Measurements from ENCODE around the gene MAP6. TPM values are rescaled to one million over a fixed set of nuclear protein-coding genes. Genes with fewer than 3 reads are reported as not detected.

Gene MAP6
- total and polyA plus RNA-seq, 7 donors, result 0.60 to 24.9 (median 8.7) TPM; not detected in 1

DNA sequence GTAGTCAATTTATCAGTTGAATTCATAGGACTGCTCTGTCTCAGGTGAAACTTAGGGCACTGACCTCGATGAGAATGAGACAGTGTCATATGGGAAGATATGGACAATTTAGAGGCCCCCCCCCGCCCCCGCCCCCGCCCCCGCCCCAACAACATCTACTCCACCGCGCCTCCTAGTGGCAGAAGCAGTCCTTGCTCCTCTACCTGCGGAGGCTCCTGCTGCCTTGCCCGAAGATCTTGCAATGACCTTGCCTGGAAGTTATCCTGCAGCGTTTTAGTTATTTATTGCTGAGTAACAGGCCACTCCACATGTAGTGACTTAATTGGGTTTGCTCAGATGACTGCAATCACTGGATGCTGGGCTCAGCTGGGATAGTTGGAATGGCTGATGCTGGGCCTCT is 91.6 kb downstream of the MAP6 start:
- Histone ChIP-seq H3K4me1 (peaks cover 0 to 22% (median 16%) of the 10 kb centered on the region in 4 donors), H3K9me3 (no peaks in the 10 kb centered on the region), H3K27ac (peak overlapping the region in 2 of 4 donors; percentile 22 to 48), H3K4me3 (no peak overlapping the region), H3K27me3 (no peaks in the 10 kb centered on the region), H3K36me3 (peaks cover 0 to 19% (median 14%) of the 10 kb centered on the region in 4 donors)
- DNase-seq, result no peak
- TF ChIP-seq, protein P1, sequence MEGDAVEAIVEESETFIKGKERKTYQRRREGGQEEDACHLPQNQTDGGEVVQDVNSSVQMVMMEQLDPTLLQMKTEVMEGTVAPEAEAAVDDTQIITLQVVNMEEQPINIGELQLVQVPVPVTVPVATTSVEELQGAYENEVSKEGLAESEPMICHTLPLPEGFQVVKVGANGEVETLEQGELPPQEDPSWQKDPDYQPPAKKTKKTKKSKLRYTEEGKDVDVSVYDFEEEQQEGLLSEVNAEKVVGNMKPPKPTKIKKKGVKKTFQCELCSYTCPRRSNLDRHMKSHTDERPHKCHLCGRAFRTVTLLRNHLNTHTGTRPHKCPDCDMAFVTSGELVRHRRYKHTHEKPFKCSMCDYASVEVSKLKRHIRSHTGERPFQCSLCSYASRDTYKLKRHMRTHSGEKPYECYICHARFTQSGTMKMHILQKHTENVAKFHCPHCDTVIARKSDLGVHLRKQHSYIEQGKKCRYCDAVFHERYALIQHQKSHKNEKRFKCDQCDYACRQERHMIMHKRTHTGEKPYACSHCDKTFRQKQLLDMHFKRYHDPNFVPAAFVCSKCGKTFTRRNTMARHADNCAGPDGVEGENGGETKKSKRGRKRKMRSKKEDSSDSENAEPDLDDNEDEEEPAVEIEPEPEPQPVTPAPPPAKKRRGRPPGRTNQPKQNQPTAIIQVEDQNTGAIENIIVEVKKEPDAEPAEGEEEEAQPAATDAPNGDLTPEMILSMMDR (IDR thresholded peaks at IDR 0.05), result peak in 2 of 4 experiments; percentile 45 to 83
- TF ChIP-seq POLR2A (IDR thresholded peaks at IDR 0.05), result no peak
- WGBS, 2 donors, result 7 to 20% methylated on average over 10 of the region's 10 CpGs
- intact Hi-C loops (cut with DNase I), result loop anchor here (1.0 kb wide), 1 partner anchor 30 kb away; no protein-coding TSS in a partner anchor

DNA sequence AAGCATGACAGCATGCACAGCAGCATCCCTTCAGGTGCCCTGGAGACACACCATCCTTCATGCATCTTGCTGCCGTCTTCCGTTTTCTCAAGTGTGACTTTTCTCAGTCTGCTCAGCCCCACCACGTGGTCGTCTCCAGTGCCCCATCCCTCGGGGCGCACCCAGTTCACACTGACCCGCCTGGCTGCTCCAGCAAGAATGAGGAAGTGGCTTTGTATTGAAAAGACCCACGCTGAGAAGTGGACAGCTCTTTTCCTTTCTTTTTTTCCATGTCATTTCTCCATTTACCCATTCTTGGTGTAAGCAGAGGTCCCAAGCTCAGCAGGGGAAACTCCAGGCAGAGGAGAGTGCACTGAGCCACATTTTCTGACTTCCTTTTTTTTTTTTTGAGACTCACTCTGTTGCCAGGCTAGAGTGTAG is 92.3 kb downstream of the MAP6 start:
- no peak overlapping the region for H3K4me3 ChIP-seq
- no peak for DNase-seq
- no peaks in the 10 kb centered on the region for H3K27me3 ChIP-seq
- TF ChIP-seq POLR2AphosphoS5 (IDR thresholded peaks at IDR 0.05) (peak in 1 of 4 donors; percentile 29), POLR2A (IDR thresholded peaks at IDR 0.05) (no peak), EP300 (IDR thresholded peaks at IDR 0.05) (no peak)
- TF ChIP-seq, protein P1 (IDR thresholded peaks at IDR 0.05), result no peak
- WGBS, 2 donors, result 8 to 14% methylated on average over 8 of the region's 8 CpGs
- peaks cover 0 to 21% (median 16%) of the 10 kb centered on the region in 4 donors for H3K4me1 ChIP-seq
- H3K27ac ChIP-seq, result peak overlapping the region in 2 of 4 donors; percentile 22 to 48
- H3K9me3 ChIP-seq, result no peaks in the 10 kb centered on the region
- H3K36me3 ChIP-seq, result peaks cover 0 to 26% (median 21%) of the 10 kb centered on the region in 4 donors
- intact Hi-C loops (cut with DNase I), result no loop called here

DNA sequence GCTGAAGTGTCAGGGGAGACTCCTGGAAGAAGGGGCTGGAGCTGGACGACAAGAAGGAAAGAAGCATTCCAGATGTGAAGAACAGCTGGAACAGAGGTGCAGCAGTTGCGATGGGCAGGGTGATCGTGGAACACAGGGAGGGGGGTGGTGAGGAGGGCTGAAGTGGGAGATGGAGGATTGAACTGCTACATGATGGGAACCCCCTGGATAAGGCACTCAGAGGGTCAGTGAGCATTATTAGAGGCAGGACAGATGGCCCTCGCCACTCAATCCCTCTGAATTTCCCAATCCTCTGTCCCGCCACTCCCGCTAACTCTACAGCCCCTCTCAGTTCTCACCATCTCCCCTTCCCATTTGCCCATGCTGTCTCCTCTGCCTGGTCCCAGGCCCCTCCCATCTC is 92.8 kb downstream of the MAP6 start:
- DNase-seq, result no peak
- intact Hi-C loops (cut with DNase I), result no loop called here
- Histone ChIP-seq H3K4me3 (no peak overlapping the region), H3K27me3 (no peaks in the 10 kb centered on the region), H3K9me3 (no peaks in the 10 kb centered on the region), H3K27ac (peak overlapping the region in 1 of 4 donors; percentile 48), H3K36me3 (peaks cover under 1 to 31% (median 26%) of the 10 kb centered on the region in 4 donors), H3K4me1 (peaks cover 0 to 22% (median 16%) of the 10 kb centered on the region in 4 donors)
- TF ChIP-seq, protein P1 (IDR thresholded peaks at IDR 0.05), result no peak
- TF ChIP-seq POLR2A (IDR thresholded peaks at IDR 0.05) (no peak), EP300 (IDR thresholded peaks at IDR 0.05) (no peak)
- 86 to 88% methylated on average over 6 of the region's 6 CpGs for WGBS, 2 donors

DNA sequence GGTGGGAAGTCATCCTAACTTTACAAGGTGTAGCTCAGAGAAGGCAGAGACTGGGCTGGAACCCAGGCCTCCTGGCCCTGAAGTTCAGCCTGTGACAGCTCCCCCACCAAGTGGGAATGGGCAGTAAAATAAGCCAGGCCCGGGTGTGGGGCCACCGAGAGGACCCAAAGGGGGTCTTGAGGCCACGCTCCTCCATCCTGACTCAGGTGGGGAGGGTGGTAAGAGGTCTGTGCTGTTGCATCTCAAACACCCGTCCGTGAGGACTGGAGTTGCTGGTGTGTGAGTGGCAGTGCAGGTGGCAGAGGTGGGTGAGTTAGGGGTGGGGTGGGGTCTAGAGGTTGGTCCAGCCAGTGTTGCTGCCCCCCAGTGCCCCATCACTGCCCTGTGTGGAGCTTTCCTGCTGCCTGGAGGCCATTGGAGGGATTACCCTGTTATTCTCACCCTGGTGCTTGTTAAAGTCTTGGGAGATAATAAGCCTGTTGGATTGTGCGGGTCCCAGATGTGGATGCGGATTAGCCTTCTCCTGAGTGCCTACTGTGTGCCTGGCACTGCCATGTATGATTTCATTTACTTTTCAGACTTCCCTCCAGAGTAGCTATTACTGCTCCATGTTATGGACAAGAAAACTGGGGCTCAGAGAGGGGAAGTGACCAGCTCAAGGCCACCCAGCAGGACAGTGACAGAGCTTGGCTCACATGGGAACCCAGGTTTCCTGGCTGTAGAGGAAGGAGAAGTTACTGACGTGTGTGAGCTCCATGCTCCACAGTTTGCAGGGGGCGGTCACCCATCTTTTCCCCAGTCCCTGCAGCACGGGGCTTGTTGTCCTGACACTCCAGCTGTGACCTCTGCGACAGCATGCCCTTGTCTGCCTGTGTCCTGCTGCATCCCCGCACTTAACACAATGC is 93.9 kb downstream of the MAP6 start:
- no peaks in the 10 kb centered on the region for H3K27me3 ChIP-seq
- peak overlapping the region in 3 of 4 donors; percentile 22 to 35 (median 30) for H3K27ac ChIP-seq
- H3K4me3 ChIP-seq, result no peak overlapping the region
- no peaks in the 10 kb centered on the region for H3K9me3 ChIP-seq
- intact Hi-C loops (cut with DNase I), result no loop called here
- peaks cover 11 to 42% (median 36%) of the 10 kb centered on the region in 4 donors for H3K36me3 ChIP-seq
- peaks cover 0 to 30% (median 20%) of the 10 kb centered on the region in 4 donors for H3K4me1 ChIP-seq
- WGBS, 2 donors, result 79 to 82% methylated on average over 12 of the region's 12 CpGs
- TF ChIP-seq, protein P1 (IDR thresholded peaks at IDR 0.05), result peak in 1 of 4 experiments; percentile 14
- no peak for TF ChIP-seq EP300 (IDR thresholded peaks at IDR 0.05)
- no peak for DNase-seq

Data from sigmoid colon (tissue), 7 donors.